Measurements from ENCODE around the gene PDLIM5. TPM values are rescaled to one million over a fixed set of nuclear protein-coding genes. Genes with fewer than 3 reads are reported as not detected.

Gene PDLIM5
- polyA plus RNA-seq, 1 donor (not counting 4 experiments of a cell fraction or from before 2014, with no cell fraction given): 112 TPM

DNA sequence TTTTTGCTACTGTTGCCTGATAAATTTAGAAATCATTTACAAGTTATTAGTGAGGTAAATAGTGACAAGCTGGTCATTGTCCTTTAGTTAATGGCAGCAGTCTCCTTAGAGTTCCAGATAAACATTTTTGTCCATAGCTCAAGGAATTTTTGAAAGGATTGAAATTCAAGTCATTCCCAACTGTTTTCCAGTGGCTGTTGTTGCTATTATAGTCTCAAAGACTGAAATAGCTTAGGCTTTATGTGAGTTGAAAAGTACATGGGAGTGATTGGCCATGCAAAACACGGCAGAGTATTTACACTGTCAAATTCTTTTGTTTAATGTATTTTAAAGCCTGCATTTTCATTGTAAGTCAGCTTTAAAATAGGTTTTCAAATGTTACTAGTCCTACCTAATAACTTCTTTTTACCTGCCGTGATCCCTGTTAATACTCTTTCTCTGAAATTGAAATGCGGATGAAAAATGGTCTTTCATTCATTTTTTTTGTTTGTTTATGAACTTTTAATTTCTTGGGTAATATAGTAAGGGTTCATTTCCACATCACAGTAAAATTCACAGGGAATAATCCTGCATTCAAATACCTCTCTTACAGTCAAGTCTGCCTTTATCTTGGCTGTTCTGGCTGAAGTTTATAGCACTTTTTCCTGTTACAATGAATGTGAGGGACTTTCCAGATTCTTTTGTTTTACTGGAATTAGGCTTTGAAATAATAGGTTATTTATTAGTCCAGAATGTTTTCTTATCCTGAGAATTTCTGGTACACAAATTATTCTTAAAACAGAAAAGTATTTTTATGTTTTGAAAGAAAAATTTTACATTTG lies 85.1 kb downstream of the PDLIM5 start:
- H3K27me3 ChIP-seq (ENCODE audit: control insufficient read depth, extremely low read depth, insufficient read depth, low read length): no peaks in the 10 kb centered on the region
- dilution Hi-C loops (cut with MboI; ENCODE audit: extremely low pct_ligation_motif_present, low sequenced_read_pairs): no loop called here
- no peak overlapping the region for H3K9ac ChIP-seq (ENCODE audit: control insufficient read depth, extremely low read depth, insufficient read depth, low read length)
- H3K36me3 ChIP-seq (ENCODE audit: control insufficient read depth in 2 of 2, extremely low read depth in 1 of 2, insufficient read depth in 2 of 2, low read length in 2 of 2): peaks cover 0 to 2% of the 10 kb centered on the region in 2 experiments
- H3K4me1 ChIP-seq (ENCODE audit: control insufficient read depth, extremely low read depth, insufficient read depth, low read length): peaks cover 47% of the 10 kb centered on the region
- H3K27ac ChIP-seq (ENCODE audit: control insufficient read depth, insufficient read depth, low read length): no peak overlapping the region
- H3K9me1 ChIP-seq (ENCODE audit: control insufficient read depth, extremely low read depth, insufficient read depth, low read length): peaks cover 2% of the 10 kb centered on the region
- no peak overlapping the region for H3K4me2 ChIP-seq (ENCODE audit: control insufficient read depth, extremely low read depth, insufficient read depth, low read depth, low read length)
- no peak for FAIRE-seq
- H3K4me3 ChIP-seq (ENCODE audit: control insufficient read depth in 2 of 3, extremely low read depth in 1 of 3, insufficient read depth in 2 of 3, low read depth in 1 of 3, low read length in 3 of 3): no peak overlapping the region
- H3K9me3 ChIP-seq (ENCODE audit: control insufficient read depth, low read depth, low read length): no peaks in the 10 kb centered on the region
- no peak for DNase-seq (ENCODE audit: low read depth, low spot score)
- TF ChIP-seq, protein P1, sequence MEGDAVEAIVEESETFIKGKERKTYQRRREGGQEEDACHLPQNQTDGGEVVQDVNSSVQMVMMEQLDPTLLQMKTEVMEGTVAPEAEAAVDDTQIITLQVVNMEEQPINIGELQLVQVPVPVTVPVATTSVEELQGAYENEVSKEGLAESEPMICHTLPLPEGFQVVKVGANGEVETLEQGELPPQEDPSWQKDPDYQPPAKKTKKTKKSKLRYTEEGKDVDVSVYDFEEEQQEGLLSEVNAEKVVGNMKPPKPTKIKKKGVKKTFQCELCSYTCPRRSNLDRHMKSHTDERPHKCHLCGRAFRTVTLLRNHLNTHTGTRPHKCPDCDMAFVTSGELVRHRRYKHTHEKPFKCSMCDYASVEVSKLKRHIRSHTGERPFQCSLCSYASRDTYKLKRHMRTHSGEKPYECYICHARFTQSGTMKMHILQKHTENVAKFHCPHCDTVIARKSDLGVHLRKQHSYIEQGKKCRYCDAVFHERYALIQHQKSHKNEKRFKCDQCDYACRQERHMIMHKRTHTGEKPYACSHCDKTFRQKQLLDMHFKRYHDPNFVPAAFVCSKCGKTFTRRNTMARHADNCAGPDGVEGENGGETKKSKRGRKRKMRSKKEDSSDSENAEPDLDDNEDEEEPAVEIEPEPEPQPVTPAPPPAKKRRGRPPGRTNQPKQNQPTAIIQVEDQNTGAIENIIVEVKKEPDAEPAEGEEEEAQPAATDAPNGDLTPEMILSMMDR (optimal IDR thresholded peaks at IDR 0.05 in 1 of 3, IDR thresholded peaks at IDR 0.05 in 1 of 3, conservative IDR thresholded peaks at IDR 0.05 in 1 of 3; ENCODE audit: extremely low read depth in 1 of 3, insufficient read depth in 2 of 3, low read length in 3 of 3): no peak
- TF ChIP-seq EZH2 (IDR thresholded peaks at IDR 0.05; ENCODE audit: low read length): no peak
- H2AFZ ChIP-seq (ENCODE audit: control insufficient read depth, low read length): no peak overlapping the region
- peaks cover 2% of the 10 kb centered on the region for H4K20me1 ChIP-seq (ENCODE audit: control insufficient read depth, extremely low read depth, insufficient read depth, low read length)
- H3K79me2 ChIP-seq (ENCODE audit: control insufficient read depth, insufficient read depth, low read length): peaks cover 64% of the 10 kb centered on the region

DNA sequence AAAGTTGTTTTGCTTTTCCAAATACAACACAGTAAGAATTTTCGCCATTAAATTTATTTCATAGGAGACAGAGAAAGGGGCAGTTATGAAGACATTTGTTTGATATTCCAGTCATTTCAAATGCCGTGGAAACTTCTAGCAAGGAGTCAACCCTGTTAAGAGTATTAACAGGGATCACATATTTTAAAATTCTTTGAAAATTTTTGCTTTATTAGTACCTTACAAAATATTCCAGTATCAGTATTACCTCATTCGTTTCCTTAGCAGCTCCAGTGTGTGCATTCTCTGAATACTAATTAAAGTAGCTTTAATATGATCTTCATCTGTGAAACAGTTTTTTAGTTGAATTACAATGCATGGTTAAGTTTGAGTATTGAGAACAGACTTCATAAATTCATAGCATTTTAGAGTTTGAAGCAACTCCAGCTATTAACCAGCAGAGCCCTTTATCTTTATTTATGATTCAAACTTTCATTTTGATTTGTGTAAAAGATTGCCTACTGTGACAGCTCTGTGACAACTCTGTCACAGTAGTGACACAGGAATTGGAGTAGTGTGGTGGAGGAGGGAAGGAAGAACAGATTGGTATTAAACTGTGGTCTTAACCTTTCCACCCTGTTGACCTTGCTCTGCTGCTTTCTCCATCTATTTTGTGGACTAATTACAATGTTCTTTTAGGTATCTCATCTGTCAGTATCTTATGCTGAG lies 86.3 kb downstream of the PDLIM5 start:
- no peak overlapping the region for H3K27ac ChIP-seq (ENCODE audit: control insufficient read depth, insufficient read depth, low read length)
- no peak overlapping the region for H3K9ac ChIP-seq (ENCODE audit: control insufficient read depth, extremely low read depth, insufficient read depth, low read length)
- H2AFZ ChIP-seq (ENCODE audit: control insufficient read depth, low read length): no peak overlapping the region
- no peak overlapping the region for H3K4me3 ChIP-seq (ENCODE audit: control insufficient read depth in 2 of 3, extremely low read depth in 1 of 3, insufficient read depth in 2 of 3, low read depth in 1 of 3, low read length in 3 of 3)
- H4K20me1 ChIP-seq (ENCODE audit: control insufficient read depth, extremely low read depth, insufficient read depth, low read length): no peaks in the 10 kb centered on the region
- FAIRE-seq (no peak), DNase-seq (ENCODE audit: low read depth, low spot score) (no peak)
- peaks cover 64% of the 10 kb centered on the region for H3K79me2 ChIP-seq (ENCODE audit: control insufficient read depth, insufficient read depth, low read length)
- H3K36me3 ChIP-seq (ENCODE audit: control insufficient read depth in 2 of 2, extremely low read depth in 1 of 2, insufficient read depth in 2 of 2, low read length in 2 of 2): peaks cover 0 to 2% of the 10 kb centered on the region in 2 experiments
- H3K9me3 ChIP-seq (ENCODE audit: control insufficient read depth, low read depth, low read length): no peaks in the 10 kb centered on the region
- peaks cover 2% of the 10 kb centered on the region for H3K9me1 ChIP-seq (ENCODE audit: control insufficient read depth, extremely low read depth, insufficient read depth, low read length)
- no peaks in the 10 kb centered on the region for H3K27me3 ChIP-seq (ENCODE audit: control insufficient read depth, extremely low read depth, insufficient read depth, low read length)
- dilution Hi-C loops (cut with MboI; ENCODE audit: extremely low pct_ligation_motif_present, low sequenced_read_pairs): no loop called here
- TF ChIP-seq, protein P1 (optimal IDR thresholded peaks at IDR 0.05 in 1 of 3, IDR thresholded peaks at IDR 0.05 in 1 of 3, conservative IDR thresholded peaks at IDR 0.05 in 1 of 3; ENCODE audit: extremely low read depth in 1 of 3, insufficient read depth in 2 of 3, low read length in 3 of 3): no peak
- TF ChIP-seq EZH2 (IDR thresholded peaks at IDR 0.05; ENCODE audit: low read length): no peak
- no peak overlapping the region for H3K4me2 ChIP-seq (ENCODE audit: control insufficient read depth, extremely low read depth, insufficient read depth, low read depth, low read length)
- peaks cover 37% of the 10 kb centered on the region for H3K4me1 ChIP-seq (ENCODE audit: control insufficient read depth, extremely low read depth, insufficient read depth, low read length)
